ENCODE results near the gene LTBP1.
"Not testable (repeated sequence)": the region's sequence is repeated elsewhere in the genome, so short reads cannot be mapped to it uniquely, and the experiment has no call there.

LTBP1 gene

GRCh38 chr2:32946314-32947075 lies at the start of gene LTBP1:
Gene LTBP1 (plus strand): TSS chr2:32946953. CDS start chr2:32947325, 372 bp downstream.
- DNase-seq (ENCODE audit: low spot score): peak; percentile 72

GRCh38 chr2:32900246-32900973 lies 46.3 kb upstream of the LTBP1 start:
- no peak for DNase-seq (ENCODE audit: low spot score)

- no peak for DNase-seq (ENCODE audit: low spot score)
These were observed 45.4 kb upstream of the LTBP1 start for GRCh38 chr2:32901313-32901712.

GRCh38 chr2:32902174-32902573 lies 44.6 kb upstream of the LTBP1 start:
- DNase-seq (ENCODE audit: low spot score): no peak

GRCh38 chr2:32902986-32903385 lies 43.8 kb upstream of the LTBP1 start:
- DNase-seq (ENCODE audit: low spot score): no peak

- no peak for DNase-seq (ENCODE audit: low spot score)
These were observed 42.7 kb upstream of the LTBP1 start for GRCh38 chr2:32904074-32904473.

GRCh38 chr2:32904751-32905150 lies 42.0 kb upstream of the LTBP1 start:
- no peak for DNase-seq (ENCODE audit: low spot score)

GRCh38 chr2:32905270-32905669 lies 41.5 kb upstream of the LTBP1 start:
- DNase-seq (ENCODE audit: low spot score): no peak

- no peak for DNase-seq (ENCODE audit: low spot score)
These were observed 35.7 kb upstream of the LTBP1 start for GRCh38 chr2:32910883-32911598.

- DNase-seq (ENCODE audit: low spot score): no peak
These were observed 31.1 kb upstream of the LTBP1 start for GRCh38 chr2:32915694-32916093.

- DNase-seq (ENCODE audit: low spot score): no peak
These were observed 28.0 kb upstream of the LTBP1 start for GRCh38 chr2:32918774-32919173.

- not testable (repeated sequence) for DNase-seq (ENCODE audit: low spot score)
These were observed 26.9 kb upstream of the LTBP1 start for GRCh38 chr2:32919901-32920300.

- not testable (repeated sequence) for DNase-seq (ENCODE audit: low spot score)
These were observed 25.3 kb upstream of the LTBP1 start for GRCh38 chr2:32921486-32921885.

GRCh38 chr2:32922501-32922900 lies 24.3 kb upstream of the LTBP1 start:
- no peak for DNase-seq (ENCODE audit: low spot score)

GRCh38 chr2:32923109-32923508 lies 23.6 kb upstream of the LTBP1 start:
- no peak for DNase-seq (ENCODE audit: low spot score)

GRCh38 chr2:32925283-32925815 lies 21.4 kb upstream of the LTBP1 start:
- no peak for DNase-seq (ENCODE audit: low spot score)

GRCh38 chr2:32925976-32926707 lies 20.6 kb upstream of the LTBP1 start:
- DNase-seq (ENCODE audit: low spot score): no peak

- DNase-seq (ENCODE audit: low spot score): no peak
These were observed 20.1 kb upstream of the LTBP1 start for GRCh38 chr2:32926708-32927084.

GRCh38 chr2:32930436-32930835 lies 16.3 kb upstream of the LTBP1 start:
- DNase-seq (ENCODE audit: low spot score): no peak

- DNase-seq (ENCODE audit: low spot score): no peak
These were observed 15.2 kb upstream of the LTBP1 start for GRCh38 chr2:32931519-32931918.

GRCh38 chr2:32931945-32932709 lies 14.6 kb upstream of the LTBP1 start:
- DNase-seq (ENCODE audit: low spot score): no peak

All from HuH-7.5 (cell line).